Measurements from ENCODE around the gene HSFX4.
"Not testable (repeated sequence)": the region's sequence is repeated elsewhere in the genome, so short reads cannot be mapped to it uniquely, and the experiment has no call there.

Gene HSFX4, protein sequence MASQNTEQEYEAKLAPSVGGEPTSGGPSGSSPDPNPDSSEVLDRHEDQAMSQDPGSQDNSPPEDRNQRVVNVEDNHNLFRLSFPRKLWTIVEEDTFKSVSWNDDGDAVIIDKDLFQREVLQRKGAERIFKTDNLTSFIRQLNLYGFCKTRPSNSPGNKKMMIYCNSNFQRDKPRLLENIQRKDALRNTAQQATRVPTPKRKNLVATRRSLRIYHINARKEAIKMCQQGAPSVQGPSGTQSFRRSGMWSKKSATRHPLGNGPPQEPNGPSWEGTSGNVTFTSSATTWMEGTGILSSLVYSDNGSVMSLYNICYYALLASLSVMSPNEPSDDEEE

GRCh38 chrX:149929400-149929799 lies at the start of gene HSFX4:
TSS of gene HSFX4 (plus strand) at chrX:149929573. CDS start at chrX:149929645, 72 bp downstream.
- DNase-seq = not testable (repeated sequence)

DNA sequence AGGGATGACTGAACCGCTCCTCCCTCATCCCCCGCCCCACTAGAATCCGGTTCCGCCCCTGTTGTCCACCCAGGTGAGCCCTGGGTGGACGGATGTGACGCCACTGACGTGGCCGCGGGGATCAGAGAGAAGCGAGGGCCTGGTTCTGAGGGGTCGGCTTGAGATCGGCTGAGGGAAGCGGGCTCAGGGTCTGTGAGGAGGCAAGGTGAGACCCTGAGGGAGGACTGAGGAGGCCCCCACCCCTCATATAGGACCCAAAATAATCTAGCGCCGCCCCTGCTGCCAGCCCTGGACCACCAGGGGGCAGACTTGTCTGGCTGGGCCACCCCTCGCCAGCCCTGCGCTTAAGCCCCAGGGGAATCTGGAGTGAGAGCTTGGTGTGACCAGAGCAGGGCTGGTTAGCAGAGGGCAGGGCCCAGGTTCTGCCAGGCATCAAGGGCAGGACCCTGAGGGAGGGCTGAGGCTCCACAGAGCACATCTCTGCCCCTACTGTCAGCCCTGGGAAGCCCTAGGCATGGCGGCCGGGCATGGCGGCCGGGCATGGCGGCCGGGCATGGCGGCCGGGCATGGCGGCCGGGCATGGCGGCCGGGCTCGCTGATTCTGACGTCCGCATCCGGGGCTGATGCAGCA lies 48.2 kb upstream of the HSFX4 start, which contains the start of gene MAGEA8:
TSS of gene MAGEA8 (plus strand) at position 103 of the 631 bp plus-strand sequence. CDS start 3,090 bp downstream, outside the sequence.
- DNase-seq = no peak

- not testable (repeated sequence) for DNase-seq
Observed at GRCh38 chrX:149890828-149891227, 38.5 kb upstream of the HSFX4 start.

- DNase-seq = no peak
Observed at GRCh38 chrX:149898554-149898953, 30.8 kb upstream of the HSFX4 start.

DNA sequence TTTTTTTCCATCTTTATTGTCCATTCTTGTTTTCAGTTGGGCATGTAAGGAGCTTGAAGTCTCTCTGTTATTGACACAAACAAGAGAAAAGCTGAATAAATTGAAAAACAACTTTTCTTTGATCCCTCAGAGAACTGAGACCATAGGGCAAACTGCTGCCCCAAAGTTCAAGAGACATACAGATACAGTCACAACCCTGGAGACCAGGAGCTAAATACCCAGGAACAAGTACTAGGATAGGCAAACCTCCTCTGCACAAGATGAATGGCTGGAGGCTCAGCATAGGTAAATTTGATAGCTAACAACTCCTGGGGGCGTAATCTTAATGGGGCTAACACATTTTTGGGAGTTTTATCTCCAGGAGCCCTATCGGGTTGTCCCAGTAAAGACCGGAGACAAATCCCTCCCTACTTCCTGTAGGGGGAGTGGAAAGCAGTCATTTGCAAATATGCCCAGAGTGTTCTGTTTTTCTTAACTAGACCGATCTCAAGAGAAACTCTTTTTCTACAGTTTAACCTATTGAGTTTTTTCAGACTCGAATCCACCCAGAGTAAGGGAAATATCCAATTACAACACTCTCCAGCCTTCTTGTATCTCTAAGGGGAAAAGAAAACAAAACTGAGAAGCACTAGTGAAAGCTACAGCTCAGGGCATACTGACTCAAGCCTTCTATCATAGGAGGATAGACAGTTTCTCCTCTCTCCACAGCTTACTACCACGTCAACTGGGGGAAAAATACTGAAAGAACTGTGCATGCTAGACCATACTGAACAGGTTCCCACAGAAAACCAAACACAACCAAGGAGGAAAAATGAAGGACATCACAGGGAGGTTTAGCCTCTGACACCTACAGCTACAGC lies 25.3 kb upstream of the HSFX4 start:
- DNase-seq = no peak

- no peak for DNase-seq
Observed at GRCh38 chrX:149908308-149908707, 21.1 kb upstream of the HSFX4 start.

GRCh38 chrX:149908727-149909126 lies 20.6 kb upstream of the HSFX4 start:
- DNase-seq = no peak

GRCh38 chrX:149909324-149910177 lies 19.8 kb upstream of the HSFX4 start:
- peak; percentile 52 for DNase-seq

- DNase-seq = no peak
Observed at GRCh38 chrX:149910178-149910695, 19.1 kb upstream of the HSFX4 start.

DNA sequence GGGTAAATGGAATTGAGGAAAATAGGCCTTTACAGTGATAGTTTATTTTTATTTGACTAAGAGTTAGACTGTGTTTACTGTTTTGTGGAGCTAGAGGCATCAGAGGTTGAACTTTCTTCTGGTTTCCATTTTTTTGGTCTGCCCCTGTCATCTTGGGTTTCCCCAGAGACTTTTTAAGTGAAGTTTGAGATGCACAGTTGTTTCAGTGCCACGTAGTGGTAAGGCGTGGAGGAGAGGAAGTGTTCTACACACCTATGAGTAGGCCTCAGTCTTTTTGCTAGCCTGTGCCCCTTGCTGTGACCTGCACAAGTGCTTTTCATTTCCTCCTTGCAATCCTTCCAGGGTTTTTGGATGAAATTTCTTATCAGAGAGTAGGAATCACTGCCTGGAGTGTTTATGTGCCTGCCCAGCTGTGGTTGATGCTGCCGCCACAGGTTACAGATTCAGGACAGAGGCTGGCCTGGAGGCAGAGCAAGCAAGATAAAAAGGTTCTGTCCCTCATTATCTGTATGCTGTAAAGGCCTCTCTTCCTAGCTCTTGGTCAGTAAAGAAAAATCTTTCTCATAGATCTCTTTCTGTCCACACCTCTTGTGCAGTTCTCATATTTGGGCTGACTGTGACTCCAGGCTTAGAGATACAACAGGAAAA lies 12.5 kb upstream of the HSFX4 start:
- DNase-seq = peak; percentile 52

- DNase-seq = not testable (repeated sequence)
Observed at GRCh38 chrX:149923836-149924235, 5.5 kb upstream of the HSFX4 start.

GRCh38 chrX:149924434-149924833 lies 4.9 kb upstream of the HSFX4 start:
- DNase-seq = not testable (repeated sequence)

- DNase-seq = not testable (repeated sequence)
Observed at GRCh38 chrX:149927245-149927963, 2.0 kb upstream of the HSFX4 start.

DNA sequence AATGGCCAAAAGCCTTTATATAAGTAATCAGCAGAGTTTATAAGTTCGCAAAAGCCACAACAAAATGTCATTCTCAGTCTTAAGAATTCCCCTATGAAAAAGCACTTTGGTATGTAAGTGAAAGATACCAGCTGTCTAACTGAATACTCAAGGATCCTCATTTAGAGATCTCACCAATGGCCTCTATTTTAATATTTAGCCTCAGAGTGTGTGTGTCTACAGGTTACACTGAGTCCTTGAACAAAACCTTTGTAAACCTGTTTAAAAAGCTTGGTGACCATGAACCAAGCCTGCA lies 1.5 kb upstream of the HSFX4 start:
- not testable (repeated sequence) for DNase-seq

- not testable (repeated sequence) for DNase-seq
Observed at GRCh38 chrX:149928635-149929034, 738 bp upstream of the HSFX4 start.

DNA sequence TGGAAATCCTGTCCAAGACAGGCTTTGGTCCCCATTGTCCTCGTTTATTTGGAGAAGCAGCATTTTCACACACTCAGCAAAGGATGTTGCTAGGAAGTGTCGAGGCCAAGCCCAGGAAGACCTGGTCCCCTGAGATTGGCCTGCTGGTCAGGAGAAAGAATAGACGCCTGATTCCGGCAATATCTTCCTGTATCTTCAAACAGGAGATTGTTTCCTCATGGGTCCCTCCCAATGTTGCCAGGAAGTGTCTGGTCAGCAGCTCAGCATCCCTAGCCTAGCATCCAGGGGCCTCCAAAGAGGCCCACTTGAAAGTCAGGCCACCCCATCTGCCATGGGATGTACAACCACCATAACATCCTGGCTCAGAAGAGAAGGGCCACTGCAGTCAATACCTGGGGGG lies 2.0 kb downstream of the HSFX4 start:
- not testable (repeated sequence) for DNase-seq

DNA sequence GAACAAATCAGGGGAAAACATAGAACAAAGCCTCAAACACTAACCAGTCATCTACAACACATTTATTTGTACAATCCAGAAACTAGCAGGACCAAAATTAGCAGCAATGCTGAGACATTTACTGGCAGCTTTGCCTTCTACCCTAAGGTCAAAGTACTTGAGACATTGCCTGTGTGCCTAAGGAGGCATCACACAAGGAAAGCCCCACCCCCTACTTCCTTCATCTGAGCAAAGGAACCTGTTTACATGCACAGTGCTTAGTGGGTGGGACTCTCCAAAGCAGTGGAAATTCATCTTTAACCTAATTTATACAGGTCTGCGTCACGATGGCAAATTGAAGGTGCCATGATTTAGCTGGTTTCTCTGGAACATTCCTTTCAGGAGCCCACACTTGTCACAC lies 2.8 kb downstream of the HSFX4 start:
- DNase-seq = not testable (repeated sequence)

- DNase-seq = not testable (repeated sequence)
Observed at GRCh38 chrX:149932970-149933369, 3.6 kb downstream of the HSFX4 start.

DNA sequence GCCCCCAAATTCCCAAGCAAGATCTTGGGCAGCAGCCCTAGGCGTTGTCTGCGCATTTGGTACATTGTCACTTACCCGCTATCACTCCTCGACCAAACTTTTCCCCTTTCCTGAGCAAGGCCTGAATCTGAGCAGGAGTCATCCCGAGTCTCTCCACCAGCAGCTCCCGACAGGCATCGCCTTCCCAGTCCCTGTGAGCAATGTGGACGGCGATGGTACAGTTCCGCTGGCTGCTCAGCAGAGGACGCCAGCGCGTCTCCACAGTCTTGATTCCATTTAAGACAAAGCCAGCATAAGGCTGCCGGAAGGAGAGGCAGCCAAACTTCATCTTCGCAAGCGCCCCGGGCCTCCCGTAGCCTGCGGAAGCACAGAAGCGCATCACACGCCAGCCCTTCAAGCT lies 4.2 kb downstream of the HSFX4 start:
- not testable (repeated sequence) for DNase-seq

GRCh38 chrX:149937328-149937727 lies 8.0 kb downstream of the HSFX4 start:
- not testable (repeated sequence) for DNase-seq

DNA sequence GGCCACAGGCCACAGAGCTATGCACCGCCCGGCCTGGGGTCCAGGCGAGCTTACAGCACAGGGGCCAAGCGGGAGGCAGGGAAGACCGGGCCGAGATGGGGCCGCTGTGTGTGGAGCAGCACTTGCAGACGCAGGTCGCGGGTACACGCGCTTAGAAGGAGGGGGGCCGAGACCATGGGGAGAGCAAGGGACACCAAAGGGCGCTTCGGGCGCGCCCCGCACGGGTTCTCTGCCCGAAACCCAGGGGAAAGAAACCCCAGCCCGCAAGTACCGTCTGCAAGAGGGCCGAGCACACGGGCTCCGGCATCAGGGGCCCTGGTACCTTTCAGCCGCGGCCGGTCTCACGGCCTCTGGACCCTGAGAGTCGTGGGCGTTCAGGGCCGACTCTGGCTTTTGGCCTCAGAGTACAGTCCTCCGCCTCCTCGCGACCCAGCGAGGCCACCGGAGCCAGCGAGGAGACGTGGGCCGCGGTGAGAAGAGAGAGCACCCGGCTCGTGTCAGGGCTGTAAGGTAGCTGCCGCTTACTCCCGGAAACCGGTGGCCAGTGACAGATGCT lies 8.6 kb downstream of the HSFX4 start:
- DNase-seq = no peak

Data from islet precursor cell (in vitro differentiated cells).